GM18498 (cell line): Measurements from ENCODE around the gene HOXA6.

Experiments
- ATAC-seq: cut with Tn5 transposase; IDR thresholded peaks from one replicate; pipeline ENCODE4 v1.9.1; 2021; ENCODE audit warnings: mild to moderate bottlenecking, moderate library complexity; ENCODE audit not compliant: unreplicated experiment

Gene HOXA6

GRCh38 chr7:27112361-27112760, 35.2 kb downstream of the HOXA6 start:
- no peak for ATAC-seq

GRCh38 chr7:27111751-27112277, 35.8 kb downstream of the HOXA6 start:
- ATAC-seq: no peak

GRCh38 chr7:27111042-27111750, 36.4 kb downstream of the HOXA6 start:
- no peak for ATAC-seq

GRCh38 chr7:27110186-27111031, 37.2 kb downstream of the HOXA6 start:
- no peak for ATAC-seq

GRCh38 chr7:27109466-27110185, 37.9 kb downstream of the HOXA6 start:
- no peak for ATAC-seq

- ATAC-seq: no peak
Measured at GRCh38 chr7:27108390-27109127, 39.0 kb downstream of the HOXA6 start.

GRCh38 chr7:27107391-27108381, 39.9 kb downstream of the HOXA6 start:
- no peak for ATAC-seq

GRCh38 chr7:27106901-27107240, 40.7 kb downstream of the HOXA6 start:
- no peak for ATAC-seq

GRCh38 chr7:27106181-27106900, 41.2 kb downstream of the HOXA6 start:
- ATAC-seq: no peak

GRCh38 chr7:27105301-27106031, 42.1 kb downstream of the HOXA6 start:
- no peak for ATAC-seq

- no peak for ATAC-seq
Measured at GRCh38 chr7:27104341-27105058, 43.1 kb downstream of the HOXA6 start.

GRCh38 chr7:27103489-27104226, 43.9 kb downstream of the HOXA6 start:
- no peak for ATAC-seq

GRCh38 chr7:27102581-27103442, 44.8 kb downstream of the HOXA6 start, which contains the start of gene HOXA2:
TSS of gene HOXA2 (minus strand) at chr7:27102683. CDS start at chr7:27102500, 183 bp downstream.
- no peak for ATAC-seq

GRCh38 chr7:27101957-27102580, 45.5 kb downstream of the HOXA6 start:
- ATAC-seq: no peak

GRCh38 chr7:27101171-27101956, 46.2 kb downstream of the HOXA6 start:
- no peak for ATAC-seq
